WERI-Rb-1 (cell line): ENCODE measurements around the gene PTPRCAP.

Source experiments
- DNase-seq: peaks from one replicate; pipeline ENCODE4 v3.0.0-alpha.2; 2020
- H3K27ac ChIP-seq: fragments of 250-450 bp; sonication (Bioruptor Pico); 2 replicates; pipeline ENCODE4 v1.5.1; 2020; ENCODE audit warnings: mild to moderate bottlenecking, moderate library complexity
- H3K27me3 ChIP-seq: fragments of 250-450 bp; sonication (Bioruptor Pico); 2 replicates; pipeline ENCODE4 v1.5.1; 2021; ENCODE audit warnings: mild to moderate bottlenecking, low read depth, moderate library complexity; ENCODE audit not compliant: insufficient read depth, severe bottlenecking
- H3K36me3 ChIP-seq: fragments of 250-450 bp; sonication (Bioruptor Pico); 2 replicates; pipeline ENCODE4 v1.5.1; 2020; ENCODE audit warnings: mild to moderate bottlenecking, moderate library complexity
- H3K4me3 ChIP-seq: 2 replicates; pipeline ENCODE4 v1.5.1; 2011; ENCODE audit warnings: low read depth, mild to moderate bottlenecking, control low read depth, low read length
- H3K9me3 ChIP-seq: fragments of 250-450 bp; sonication (Bioruptor Pico); 2 replicates; pipeline ENCODE4 v1.5.1; 2021; ENCODE audit warnings: mild to moderate bottlenecking, moderate library complexity; ENCODE audit not compliant: severe bottlenecking
- CTCF ChIP-seq: IDR thresholded peaks from 2 replicates; pipeline ENCODE4 v1.5.1; 2011; ENCODE audit warnings: low read depth, mild to moderate bottlenecking, control low read depth, inconsistent platforms, low read length

PTPRCAP gene

DNA sequence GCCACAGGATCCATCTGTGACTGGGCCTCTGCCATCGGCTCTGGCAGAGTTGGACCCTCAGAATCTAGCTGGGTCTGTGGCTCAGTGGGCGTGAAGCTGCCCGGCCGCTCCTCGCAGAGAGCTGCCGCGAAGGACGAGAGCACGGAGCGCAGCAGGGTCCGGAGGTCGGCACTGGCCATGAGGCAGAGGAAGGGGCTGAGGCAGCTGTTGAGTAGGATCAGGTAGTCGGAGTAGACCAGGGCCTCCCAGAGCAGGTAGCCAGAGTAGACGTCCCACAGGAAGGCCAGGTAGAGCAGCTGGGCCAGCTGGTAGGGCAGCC lies 14.1 kb upstream of the PTPRCAP start:
- Histone ChIP-seq H3K27me3 (no peaks in the 10 kb centered on the region), H3K9me3 (no peaks in the 10 kb centered on the region), H3K36me3 (no peaks in the 10 kb centered on the region), H3K4me3 (no peak overlapping the region), H3K27ac (no peak overlapping the region)
- TF ChIP-seq CTCF = no peak
- no peak for DNase-seq

DNA sequence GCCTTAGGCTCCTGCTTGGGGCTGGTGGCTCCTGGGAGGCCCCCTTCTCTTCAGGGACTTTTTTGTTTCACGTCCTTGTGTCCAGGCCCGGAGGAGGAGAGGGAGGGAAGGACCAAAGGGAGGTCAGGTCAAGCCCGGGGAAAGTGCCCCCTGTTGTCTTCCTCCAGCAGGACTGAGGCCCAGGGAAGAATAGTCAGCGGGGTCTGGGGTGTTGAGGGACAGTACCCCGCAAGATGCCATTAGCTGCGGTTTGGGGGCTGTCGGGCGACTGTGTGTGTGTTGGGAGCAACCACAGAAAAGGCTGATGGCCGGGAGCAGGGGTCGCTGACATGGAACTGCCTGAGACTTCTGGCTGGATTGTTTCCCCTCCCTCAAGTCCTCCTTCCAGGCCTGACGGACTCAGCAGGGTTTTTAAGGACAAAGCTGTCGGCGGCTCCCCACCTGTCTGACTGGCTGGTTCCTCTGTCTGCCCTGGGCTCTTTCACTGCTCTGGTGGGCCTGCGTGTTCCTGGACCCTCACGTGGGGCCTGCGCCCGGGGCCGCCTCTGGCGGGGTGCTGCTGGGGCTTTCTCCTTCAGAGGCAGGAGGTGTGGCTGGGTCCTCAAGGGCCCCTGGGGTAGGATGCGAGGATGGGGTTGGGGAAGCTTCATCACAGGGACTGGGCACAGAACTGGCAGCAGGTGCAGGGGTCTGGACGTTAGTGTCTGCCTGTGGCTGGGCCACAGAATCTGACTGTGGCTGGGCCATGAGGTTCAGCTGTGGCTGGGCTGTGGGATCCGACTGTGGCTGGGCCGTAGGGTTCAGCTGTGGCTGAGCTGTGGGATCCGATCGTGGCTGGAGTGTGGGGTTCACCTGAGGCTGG lies 13.5 kb upstream of the PTPRCAP start:
- Histone ChIP-seq H3K27me3 (no peaks in the 10 kb centered on the region), H3K27ac (no peak overlapping the region)

GRCh38 chr11:67449116-67449844 lies 11.8 kb upstream of the PTPRCAP start:
- no peak overlapping the region for H3K27ac ChIP-seq
- no peak for TF ChIP-seq CTCF
- no peaks in the 10 kb centered on the region for H3K9me3 ChIP-seq
- DNase-seq = no peak
- no peaks in the 10 kb centered on the region for H3K36me3 ChIP-seq
- no peaks in the 10 kb centered on the region for H3K27me3 ChIP-seq
- H3K4me3 ChIP-seq = no peak overlapping the region

More for the DNA sequence above, 13.5 kb upstream of the PTPRCAP start:
- TF ChIP-seq CTCF = no peak
- no peaks in the 10 kb centered on the region for H3K9me3 ChIP-seq
- no peak for DNase-seq
- H3K36me3 ChIP-seq = no peaks in the 10 kb centered on the region
- H3K4me3 ChIP-seq = no peak overlapping the region

DNA sequence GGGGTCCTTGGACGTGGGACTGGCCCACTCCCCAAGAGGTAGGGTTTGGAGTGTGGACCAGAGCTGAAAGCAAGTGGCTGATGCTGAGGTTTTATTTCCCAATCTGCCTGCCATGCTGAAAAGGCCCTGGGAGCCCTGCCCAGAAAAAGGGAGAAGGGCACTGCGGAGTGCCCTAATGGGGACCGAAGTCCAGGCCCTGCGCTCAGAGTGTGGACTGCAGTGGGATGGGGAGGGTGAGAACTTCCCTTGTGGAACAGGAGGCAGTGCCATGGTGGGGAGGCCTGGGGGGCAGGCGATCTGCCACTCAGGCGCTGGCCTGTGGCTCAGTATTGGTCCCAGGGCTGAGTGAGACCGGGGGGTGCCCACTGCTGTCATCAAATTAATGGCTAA lies 10.7 kb upstream of the PTPRCAP start:
- Histone ChIP-seq H3K27ac (no peak overlapping the region), H3K27me3 (no peaks in the 10 kb centered on the region), H3K36me3 (no peaks in the 10 kb centered on the region), H3K9me3 (no peaks in the 10 kb centered on the region), H3K4me3 (no peak overlapping the region)
- no peak for TF ChIP-seq CTCF
- DNase-seq = no peak

DNA sequence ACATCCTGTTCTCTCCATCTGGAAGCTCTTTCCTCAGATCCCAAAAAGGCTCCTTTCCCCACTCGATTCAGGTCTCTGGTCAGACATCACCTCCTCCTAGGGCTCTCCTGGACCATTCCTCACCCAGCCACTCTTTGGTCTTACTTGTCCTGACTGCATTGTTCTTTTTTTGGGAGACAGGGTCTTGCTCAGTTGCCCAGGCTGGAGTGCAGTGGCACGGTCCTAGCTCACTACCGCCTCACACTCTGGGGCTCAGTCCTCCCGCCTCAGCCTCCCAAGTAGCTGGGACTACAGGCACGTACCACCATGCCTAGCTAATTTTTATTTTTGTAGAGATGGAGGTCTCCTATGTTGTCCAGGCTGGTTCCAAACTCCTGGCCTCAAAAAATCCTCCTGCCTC lies 8.0 kb upstream of the PTPRCAP start:
- DNase-seq = no peak
- H3K36me3 ChIP-seq = peaks cover 2% of the 10 kb centered on the region
- no peak for TF ChIP-seq CTCF
- H3K27me3 ChIP-seq = no peaks in the 10 kb centered on the region
- no peaks in the 10 kb centered on the region for H3K9me3 ChIP-seq
- H3K27ac ChIP-seq = no peak overlapping the region
- no peak overlapping the region for H3K4me3 ChIP-seq
